D721Med (cell line): ENCODE measurements around the gene NEGR1.
A peak's percentile ranks its signal among the peaks of the same experiment; 100 is the strongest.

Source experiments
- DNase-seq: peaks from one replicate; pipeline ENCODE4 v3.0.0; 2011; ENCODE audit warnings: low spot score; ENCODE audit not compliant: insufficient read length
- FAIRE-seq: peaks from 2 replicates; lab custom pipeline; 2011; peaks lifted over from hg19 to GRCh38; lab: Jason Lieb, UNC
- TF ChIP-seq, protein P1 (sequence below): IDR thresholded peaks from 2 replicates; pipeline ENCODE4 v1.5.1; 2012; ENCODE audit warnings: mild to moderate bottlenecking, control low read depth; ENCODE audit not compliant: insufficient read depth; ENCODE audit errors: missing control alignments

Gene NEGR1

GRCh38 chr1:71589005-71589404 lies 693.3 kb downstream of the NEGR1 start:
- TF ChIP-seq, protein P1, sequence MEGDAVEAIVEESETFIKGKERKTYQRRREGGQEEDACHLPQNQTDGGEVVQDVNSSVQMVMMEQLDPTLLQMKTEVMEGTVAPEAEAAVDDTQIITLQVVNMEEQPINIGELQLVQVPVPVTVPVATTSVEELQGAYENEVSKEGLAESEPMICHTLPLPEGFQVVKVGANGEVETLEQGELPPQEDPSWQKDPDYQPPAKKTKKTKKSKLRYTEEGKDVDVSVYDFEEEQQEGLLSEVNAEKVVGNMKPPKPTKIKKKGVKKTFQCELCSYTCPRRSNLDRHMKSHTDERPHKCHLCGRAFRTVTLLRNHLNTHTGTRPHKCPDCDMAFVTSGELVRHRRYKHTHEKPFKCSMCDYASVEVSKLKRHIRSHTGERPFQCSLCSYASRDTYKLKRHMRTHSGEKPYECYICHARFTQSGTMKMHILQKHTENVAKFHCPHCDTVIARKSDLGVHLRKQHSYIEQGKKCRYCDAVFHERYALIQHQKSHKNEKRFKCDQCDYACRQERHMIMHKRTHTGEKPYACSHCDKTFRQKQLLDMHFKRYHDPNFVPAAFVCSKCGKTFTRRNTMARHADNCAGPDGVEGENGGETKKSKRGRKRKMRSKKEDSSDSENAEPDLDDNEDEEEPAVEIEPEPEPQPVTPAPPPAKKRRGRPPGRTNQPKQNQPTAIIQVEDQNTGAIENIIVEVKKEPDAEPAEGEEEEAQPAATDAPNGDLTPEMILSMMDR, result no peak
- DNase-seq, result no peak
- no peak for FAIRE-seq

DNA sequence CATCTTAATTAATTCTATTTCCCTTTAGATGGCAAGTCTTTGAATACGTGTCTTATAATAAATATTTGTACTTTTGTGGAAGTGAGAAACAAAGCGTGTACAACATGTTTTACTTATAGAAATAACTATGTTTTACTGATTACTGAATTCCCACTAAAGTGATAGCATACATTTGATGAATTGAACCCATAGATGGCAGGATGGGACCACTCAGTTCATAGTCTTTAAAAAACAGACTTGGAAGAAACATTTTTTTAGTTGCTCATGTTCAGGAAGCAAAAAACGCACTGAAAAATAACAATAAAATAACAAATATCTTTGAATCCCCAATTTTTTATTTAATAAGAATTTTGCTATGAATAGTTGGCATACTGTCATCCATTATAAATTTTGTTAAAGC lies 694.4 kb downstream of the NEGR1 start:
- DNase-seq, result no peak
- FAIRE-seq, result peak; percentile 78
- TF ChIP-seq, protein P1, result peak; percentile 55

- no peak for FAIRE-seq
- TF ChIP-seq, protein P1, result no peak
- no peak for DNase-seq
Measured at GRCh38 chr1:71586030-71586429, 696.3 kb downstream of the NEGR1 start.

GRCh38 chr1:71583756-71584155 lies 698.6 kb downstream of the NEGR1 start:
- DNase-seq (no peak), FAIRE-seq (no peak)
- TF ChIP-seq, protein P1, result no peak

- TF ChIP-seq, protein P1, result no peak
- DNase-seq (no peak), FAIRE-seq (no peak)
Measured at GRCh38 chr1:71582673-71583072, 699.7 kb downstream of the NEGR1 start.

- DNase-seq (no peak), FAIRE-seq (no peak)
- TF ChIP-seq, protein P1, result no peak
Measured at GRCh38 chr1:71577451-71578131, 704.7 kb downstream of the NEGR1 start.

- FAIRE-seq (no peak), DNase-seq (no peak)
- TF ChIP-seq, protein P1, result no peak
Measured at GRCh38 chr1:71572038-71572437, 710.3 kb downstream of the NEGR1 start.
